ENCODE results near the gene SLC66A2.

DNA sequence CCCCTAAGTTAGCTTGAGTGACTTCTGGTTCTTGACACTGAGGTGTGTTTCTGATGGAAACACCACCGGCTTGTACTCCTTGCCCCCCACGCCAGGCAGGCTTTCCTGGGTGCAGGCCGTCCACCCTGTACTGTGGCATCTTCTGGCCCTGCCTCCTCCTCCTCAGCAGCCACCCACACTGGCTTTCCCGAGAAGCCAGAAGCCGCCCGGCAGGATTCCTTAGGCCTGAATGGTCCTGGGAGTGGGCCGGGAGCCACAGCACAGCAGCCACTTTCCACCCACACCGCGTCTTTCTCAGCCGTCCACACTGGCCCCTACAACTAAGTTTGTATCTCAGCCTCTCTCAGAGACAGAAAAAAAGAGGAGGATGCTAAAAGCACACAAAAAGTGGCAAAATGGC is 10.9 kb upstream of the SLC66A2 start:
- TF ChIP-seq, protein P1, sequence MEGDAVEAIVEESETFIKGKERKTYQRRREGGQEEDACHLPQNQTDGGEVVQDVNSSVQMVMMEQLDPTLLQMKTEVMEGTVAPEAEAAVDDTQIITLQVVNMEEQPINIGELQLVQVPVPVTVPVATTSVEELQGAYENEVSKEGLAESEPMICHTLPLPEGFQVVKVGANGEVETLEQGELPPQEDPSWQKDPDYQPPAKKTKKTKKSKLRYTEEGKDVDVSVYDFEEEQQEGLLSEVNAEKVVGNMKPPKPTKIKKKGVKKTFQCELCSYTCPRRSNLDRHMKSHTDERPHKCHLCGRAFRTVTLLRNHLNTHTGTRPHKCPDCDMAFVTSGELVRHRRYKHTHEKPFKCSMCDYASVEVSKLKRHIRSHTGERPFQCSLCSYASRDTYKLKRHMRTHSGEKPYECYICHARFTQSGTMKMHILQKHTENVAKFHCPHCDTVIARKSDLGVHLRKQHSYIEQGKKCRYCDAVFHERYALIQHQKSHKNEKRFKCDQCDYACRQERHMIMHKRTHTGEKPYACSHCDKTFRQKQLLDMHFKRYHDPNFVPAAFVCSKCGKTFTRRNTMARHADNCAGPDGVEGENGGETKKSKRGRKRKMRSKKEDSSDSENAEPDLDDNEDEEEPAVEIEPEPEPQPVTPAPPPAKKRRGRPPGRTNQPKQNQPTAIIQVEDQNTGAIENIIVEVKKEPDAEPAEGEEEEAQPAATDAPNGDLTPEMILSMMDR (IDR thresholded peaks at IDR 0.05; ENCODE audit: low read length), result no peak
- TF ChIP-seq EZH2 (optimal IDR thresholded peaks at IDR 0.05; ENCODE audit: low read depth, low read length), result no peak

Measured in MM.1S (cell line).